IPS-18a (cell line): Measurements from ENCODE around the gene ARHGAP26.
"Not testable (repeated sequence)": the region's sequence is repeated elsewhere in the genome, so short reads cannot be mapped to it uniquely, and the experiment has no call there.

Source experiments
- H3K27ac ChIP-seq: one replicate; pipeline ENCODE4 v1.5.1; 2013; ENCODE audit warnings: low read length
- H3K27me3 ChIP-seq: one replicate; pipeline ENCODE4 v1.6.1; 2013; ENCODE audit warnings: mild to moderate bottlenecking, low read length; ENCODE audit not compliant: control insufficient read depth, insufficient read depth
- H3K36me3 ChIP-seq: one replicate; pipeline ENCODE4 v1.6.1; 2013; ENCODE audit warnings: low read depth, low read length; ENCODE audit not compliant: control insufficient read depth
- H3K4me1 ChIP-seq: one replicate; pipeline ENCODE4 v1.6.1; 2013; ENCODE audit warnings: low read depth, low read length; ENCODE audit not compliant: control insufficient read depth
- H3K4me3 ChIP-seq: one replicate; pipeline ENCODE4 v1.5.1; 2013; ENCODE audit warnings: low read length
- H3K9ac ChIP-seq: one replicate; pipeline ENCODE4 v1.6.1; 2013; ENCODE audit warnings: mild to moderate bottlenecking, low read length, moderate library complexity
- H3K9me3 ChIP-seq: one replicate; pipeline ENCODE4 v1.6.1; 2013; ENCODE audit warnings: low read depth, low read length; ENCODE audit not compliant: control insufficient read depth

The ARHGAP26 gene

GRCh38 chr5:142942901-142943300 is 172.7 kb downstream of the ARHGAP26 start:
- no peaks in the 10 kb centered on the region for H3K36me3 ChIP-seq
- H3K4me3 ChIP-seq: no peak overlapping the region
- no peak overlapping the region for H3K27ac ChIP-seq
- H3K9ac ChIP-seq: no peak overlapping the region
- H3K9me3 ChIP-seq: no peaks in the 10 kb centered on the region
- H3K4me1 ChIP-seq: no peaks in the 10 kb centered on the region
- no peaks in the 10 kb centered on the region for H3K27me3 ChIP-seq

- no peak overlapping the region for H3K9ac ChIP-seq
- H3K4me3 ChIP-seq: no peak overlapping the region
- H3K9me3 ChIP-seq: no peaks in the 10 kb centered on the region
- no peak overlapping the region for H3K27ac ChIP-seq
- H3K36me3 ChIP-seq: no peaks in the 10 kb centered on the region
- no peaks in the 10 kb centered on the region for H3K27me3 ChIP-seq
- H3K4me1 ChIP-seq: no peaks in the 10 kb centered on the region
Observed at GRCh38 chr5:142944140-142944539, 174.0 kb downstream of the ARHGAP26 start.

GRCh38 chr5:142945321-142945720 is 175.1 kb downstream of the ARHGAP26 start:
- no peaks in the 10 kb centered on the region for H3K36me3 ChIP-seq
- H3K4me1 ChIP-seq: no peaks in the 10 kb centered on the region
- H3K27me3 ChIP-seq: no peaks in the 10 kb centered on the region
- no peak overlapping the region for H3K4me3 ChIP-seq
- H3K27ac ChIP-seq: no peak overlapping the region
- no peak overlapping the region for H3K9ac ChIP-seq
- H3K9me3 ChIP-seq: no peaks in the 10 kb centered on the region

- Histone ChIP-seq H3K36me3 (no peaks in the 10 kb centered on the region), H3K27ac (no peak overlapping the region), H3K9ac (no peak overlapping the region), H3K4me1 (no peaks in the 10 kb centered on the region), H3K27me3 (no peaks in the 10 kb centered on the region), H3K9me3 (no peaks in the 10 kb centered on the region), H3K4me3 (no peak overlapping the region)
Observed at GRCh38 chr5:142945845-142946244, 175.7 kb downstream of the ARHGAP26 start.

- no peaks in the 10 kb centered on the region for H3K9me3 ChIP-seq
- no peaks in the 10 kb centered on the region for H3K27me3 ChIP-seq
- H3K36me3 ChIP-seq: no peaks in the 10 kb centered on the region
- H3K4me3 ChIP-seq: no peak overlapping the region
- no peak overlapping the region for H3K27ac ChIP-seq
- no peaks in the 10 kb centered on the region for H3K4me1 ChIP-seq
- no peak overlapping the region for H3K9ac ChIP-seq
Observed at GRCh38 chr5:142946547-142947426, 176.6 kb downstream of the ARHGAP26 start.

- H3K27ac ChIP-seq: no peak overlapping the region
- no peaks in the 10 kb centered on the region for H3K36me3 ChIP-seq
- H3K4me3 ChIP-seq: no peak overlapping the region
Observed at GRCh38 chr5:142947427-142947709, 177.2 kb downstream of the ARHGAP26 start.

GRCh38 chr5:142952229-142952628 is 182.1 kb downstream of the ARHGAP26 start:
- Histone ChIP-seq H3K27me3 (no peaks in the 10 kb centered on the region), H3K9ac (no peak overlapping the region), H3K4me1 (no peaks in the 10 kb centered on the region), H3K36me3 (no peaks in the 10 kb centered on the region), H3K9me3 (no peaks in the 10 kb centered on the region), H3K4me3 (no peak overlapping the region), H3K27ac (no peak overlapping the region)

More at GRCh38 chr5:142947427-142947709, 177.2 kb downstream of the ARHGAP26 start:
- no peaks in the 10 kb centered on the region for H3K9me3 ChIP-seq
- no peak overlapping the region for H3K9ac ChIP-seq
- H3K27me3 ChIP-seq: no peaks in the 10 kb centered on the region
- no peaks in the 10 kb centered on the region for H3K4me1 ChIP-seq

GRCh38 chr5:142952871-142953270 is 182.7 kb downstream of the ARHGAP26 start:
- not testable (repeated sequence) for H3K4me3 ChIP-seq, H3K27ac ChIP-seq, H3K9me3 ChIP-seq, H3K4me1 ChIP-seq, H3K9ac ChIP-seq, H3K27me3 ChIP-seq, H3K36me3 ChIP-seq

- Histone ChIP-seq H3K27me3 (no peaks in the 10 kb centered on the region), H3K36me3 (no peaks in the 10 kb centered on the region), H3K9me3 (no peaks in the 10 kb centered on the region), H3K4me3 (no peak overlapping the region), H3K27ac (no peak overlapping the region), H3K4me1 (no peaks in the 10 kb centered on the region), H3K9ac (no peak overlapping the region)
Observed at GRCh38 chr5:142954455-142954854, 184.3 kb downstream of the ARHGAP26 start.

- no peaks in the 10 kb centered on the region for H3K27me3 ChIP-seq
- no peaks in the 10 kb centered on the region for H3K4me1 ChIP-seq
- no peaks in the 10 kb centered on the region for H3K36me3 ChIP-seq
- no peak overlapping the region for H3K4me3 ChIP-seq
- no peaks in the 10 kb centered on the region for H3K9me3 ChIP-seq
- no peak overlapping the region for H3K27ac ChIP-seq
- H3K9ac ChIP-seq: no peak overlapping the region
Observed at GRCh38 chr5:142955628-142956027, 185.5 kb downstream of the ARHGAP26 start.

- H3K27ac ChIP-seq: no peak overlapping the region
Observed at GRCh38 chr5:142957528-142957927, 187.4 kb downstream of the ARHGAP26 start.

GRCh38 chr5:142958944-142959682 is 188.9 kb downstream of the ARHGAP26 start:
- H3K9me3 ChIP-seq: no peaks in the 10 kb centered on the region
- no peaks in the 10 kb centered on the region for H3K4me1 ChIP-seq
- H3K9ac ChIP-seq: no peak overlapping the region
- H3K27ac ChIP-seq: no peak overlapping the region
- no peak overlapping the region for H3K4me3 ChIP-seq
- no peaks in the 10 kb centered on the region for H3K27me3 ChIP-seq
- no peaks in the 10 kb centered on the region for H3K36me3 ChIP-seq

More at GRCh38 chr5:142957528-142957927, 187.4 kb downstream of the ARHGAP26 start:
- no peaks in the 10 kb centered on the region for H3K27me3 ChIP-seq
- no peak overlapping the region for H3K9ac ChIP-seq
- H3K9me3 ChIP-seq: no peaks in the 10 kb centered on the region
- no peak overlapping the region for H3K4me3 ChIP-seq
- no peaks in the 10 kb centered on the region for H3K4me1 ChIP-seq
- H3K36me3 ChIP-seq: no peaks in the 10 kb centered on the region
